Measurements from ENCODE around the gene CATSPERZ. TPM values are rescaled to one million over a fixed set of nuclear protein-coding genes. Genes with fewer than 3 reads are reported as not detected.
A peak's percentile ranks its signal among the peaks of the same experiment; 100 is the strongest.

The CATSPERZ gene
- total and polyA plus RNA-seq, 9 of the 15 experiments (the other 6 are each of a cell fraction or from before 2014, with no cell fraction given): 0.86 to 8.5 (median 3.5) TPM

DNA sequence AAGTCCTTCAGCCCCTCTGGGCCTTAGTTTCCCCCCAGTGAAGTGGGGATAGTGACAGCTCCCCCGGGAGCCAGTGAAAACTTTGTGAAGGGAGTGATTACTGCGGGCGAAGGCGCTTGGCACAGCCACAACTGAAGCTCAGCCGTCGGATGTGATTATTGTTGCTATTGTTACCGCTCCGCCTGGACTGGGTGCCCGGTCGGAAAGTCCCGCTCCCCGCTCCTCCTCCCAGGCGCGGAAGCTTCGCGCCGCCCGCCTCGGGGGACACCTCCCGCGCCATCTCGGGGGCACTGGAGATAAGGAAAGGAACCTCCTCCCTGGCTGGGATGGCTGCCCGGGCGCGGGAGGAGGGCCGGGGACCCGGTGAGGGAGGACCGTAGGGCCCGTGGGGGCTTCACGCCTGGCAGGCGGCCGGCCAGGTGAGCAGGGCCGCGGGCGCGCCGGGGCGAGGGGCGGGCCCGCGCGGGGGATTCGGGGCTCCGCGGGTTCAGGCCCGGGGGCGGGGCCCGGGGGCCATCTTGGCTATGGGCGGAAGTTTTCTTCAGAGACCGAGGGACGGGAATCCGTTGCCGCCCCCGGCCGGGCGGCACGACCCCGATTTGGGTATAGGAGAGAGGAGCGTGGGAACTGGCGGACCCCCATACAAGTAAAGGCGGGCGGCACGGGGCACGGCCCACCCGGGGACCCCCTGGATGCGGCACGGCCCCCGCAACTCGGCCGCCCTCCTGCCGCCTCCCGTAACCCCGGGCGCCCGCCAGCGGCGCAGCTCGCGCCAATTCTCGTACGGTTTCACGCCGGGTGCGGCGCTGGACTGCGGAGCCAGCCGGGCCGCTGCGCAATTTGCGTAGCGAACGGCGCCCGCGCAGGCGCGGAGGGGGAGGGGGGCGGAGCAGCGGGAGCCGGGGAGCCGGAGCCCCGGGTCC, 14.9 kb upstream of the CATSPERZ start, which contains the start of gene GPR137 (continued):
- TF ChIP-seq CLOCK (CRISPR knock-in tag; IDR thresholded peaks at IDR 0.05; ENCODE audit: borderline replicate concordance) (no peak), SIRT6 (IDR thresholded peaks at IDR 0.05; ENCODE audit: low read depth, low read length) (no peak), RBM15 (IDR thresholded peaks at IDR 0.05; ENCODE audit: insufficient read depth, low read length) (peak; percentile 92; the same call in 1 of the 2 replicates), BHLHE40 (IDR thresholded peaks at IDR 0.05; ENCODE audit: low read length) (no peak; the same call in 1 of the 2 replicates), ESRRB (CRISPR knock-in tag; IDR thresholded peaks at IDR 0.05; ENCODE audit: borderline replicate concordance) (no peak), SMARCB1 (IDR thresholded peaks at IDR 0.05; ENCODE audit: insufficient read length, low read depth) (no peak), STAT5B (CRISPR knock-in tag; IDR thresholded peaks at IDR 0.05) (no peak), ZSCAN29 (IDR thresholded peaks at IDR 0.05) (no peak), MYC (IDR thresholded peaks at IDR 0.05; ENCODE audit: low read depth, low read length) (peak; percentile 44; the same call in 1 of the 2 replicates), MYC (CRISPR knock-in tag; IDR thresholded peaks at IDR 0.05; ENCODE audit: borderline replicate concordance, low read depth) (no peak), SMAD4 (CRISPR knock-in tag; conservative IDR thresholded peaks at IDR 0.05) (peak; percentile 57), ZNF212 (CRISPR knock-in tag; IDR thresholded peaks at IDR 0.05) (0 out of 2 replicates have a peak, but pooled peaks have one; percentile 80), POLR3A (IDR thresholded peaks at IDR 0.05; ENCODE audit: borderline replicate concordance, extremely low read depth, insufficient read depth, insufficient read length) (no peak), MCM3 (IDR thresholded peaks at IDR 0.05) (no peak), NFE2 (IDR thresholded peaks at IDR 0.05; ENCODE audit: low read depth) (no peak), RBM17 (IDR thresholded peaks at IDR 0.05; ENCODE audit: borderline replicate concordance, low read depth, low read length) (no peak), SIN3B (IDR thresholded peaks at IDR 0.05; ENCODE audit: low read depth) (0 out of 2 replicates have a peak, but pooled peaks have one; percentile 35), ZNF165 (CRISPR knock-in tag; IDR thresholded peaks at IDR 0.05; ENCODE audit: borderline replicate concordance) (no peak), CXXC5 (CRISPR knock-in tag; IDR thresholded peaks at IDR 0.05) (peak; percentile 97), ZNF280A (IDR thresholded peaks at IDR 0.05; ENCODE audit: low read depth, partially characterized antibody) (no peak)
- TF ChIP-seq, protein P1, sequence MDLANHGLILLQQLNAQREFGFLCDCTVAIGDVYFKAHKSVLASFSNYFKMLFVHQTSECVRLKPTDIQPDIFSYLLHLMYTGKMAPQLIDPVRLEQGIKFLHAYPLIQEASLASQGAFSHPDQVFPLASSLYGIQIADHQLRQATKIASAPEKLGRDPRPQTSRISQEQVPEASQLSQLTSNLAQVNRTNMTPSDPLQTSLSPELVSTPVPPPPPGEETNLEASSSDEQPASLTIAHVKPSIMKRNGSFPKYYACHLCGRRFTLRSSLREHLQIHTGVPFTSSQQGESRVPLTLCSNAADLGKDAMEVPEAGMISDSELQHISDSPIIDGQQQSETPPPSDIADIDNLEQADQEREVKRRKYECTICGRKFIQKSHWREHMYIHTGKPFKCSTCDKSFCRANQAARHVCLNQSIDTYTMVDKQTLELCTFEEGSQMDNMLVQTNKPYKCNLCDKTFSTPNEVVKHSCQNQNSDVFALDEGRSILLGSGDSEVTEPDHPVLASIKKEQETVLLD (IDR thresholded peaks at IDR 0.05): 0 out of 2 replicates have a peak, but pooled peaks have one; percentile 38
